HG02840 (cell line): ENCODE results near the gene CALML4.
"Not testable (repeated sequence)": the region's sequence is repeated elsewhere in the genome, so short reads cannot be mapped to it uniquely, and the experiment has no call there.

Experiments
- ATAC-seq: cut with Tn5 transposase; IDR thresholded peaks from one replicate; pipeline ENCODE4 v1.9.1; 2021; ENCODE audit warnings: mild to moderate bottlenecking, moderate library complexity, moderate number of reproducible peaks; ENCODE audit not compliant: unreplicated experiment, low FRiP score

Gene CALML4

GRCh38 chr15:68225442-68225841, 20.3 kb upstream of the CALML4 start:
- not testable (repeated sequence) for ATAC-seq

- ATAC-seq: no peak
Observed at GRCh38 chr15:68224546-68225250, 19.6 kb upstream of the CALML4 start.

- ATAC-seq: no peak
Observed at GRCh38 chr15:68224108-68224507, 19.0 kb upstream of the CALML4 start.

- no peak for ATAC-seq
Observed at GRCh38 chr15:68223171-68223570, 18.0 kb upstream of the CALML4 start.

GRCh38 chr15:68222432-68222743, 17.3 kb upstream of the CALML4 start:
- not testable (repeated sequence) for ATAC-seq

- ATAC-seq: not testable (repeated sequence)
Observed at GRCh38 chr15:68221530-68222431, 16.6 kb upstream of the CALML4 start.

- no peak for ATAC-seq
Observed at GRCh38 chr15:68220967-68221366, 15.8 kb upstream of the CALML4 start.

GRCh38 chr15:68220489-68220888, 15.4 kb upstream of the CALML4 start:
- ATAC-seq: no peak

- no peak for ATAC-seq
Observed at GRCh38 chr15:68218847-68219798, 14.0 kb upstream of the CALML4 start.

- ATAC-seq: no peak
Observed at GRCh38 chr15:68218331-68218730, 13.2 kb upstream of the CALML4 start.

GRCh38 chr15:68217341-68217740, 12.2 kb upstream of the CALML4 start:
- no peak for ATAC-seq

GRCh38 chr15:68214838-68215254, 9.7 kb upstream of the CALML4 start:
- no peak for ATAC-seq

GRCh38 chr15:68213991-68214837, 9.1 kb upstream of the CALML4 start:
- no peak for ATAC-seq

- ATAC-seq: not testable (repeated sequence)
Observed at GRCh38 chr15:68213491-68213845, 8.3 kb upstream of the CALML4 start.

GRCh38 chr15:68211656-68212320, 6.7 kb upstream of the CALML4 start:
- no peak for ATAC-seq

- ATAC-seq: no peak
Observed at GRCh38 chr15:68210821-68211655, 5.9 kb upstream of the CALML4 start.

- no peak for ATAC-seq
Observed at GRCh38 chr15:68210409-68210756, 5.3 kb upstream of the CALML4 start.

GRCh38 chr15:68209735-68210408, 4.7 kb upstream of the CALML4 start:
- ATAC-seq: no peak
